Pancreas (tissue), 10 donors: ENCODE data around the gene EIF2B2. TPM values are rescaled to one million over a fixed set of nuclear protein-coding genes. Genes with fewer than 3 reads are reported as not detected.
A peak's percentile ranks its signal among the peaks of the same experiment; 100 is the strongest.

ENCODE experiments used
- ATAC-seq, 4 donors: fragments of 200-7000 bp; cut with Tn5 transposase; one replicate each; pipeline versions ENCODE4 v1.8.0 to v1.9.1; 2020; ENCODE audit warnings: mild to moderate bottlenecking in 4 of 4, moderate library complexity in 4 of 4
- DNase-seq, 6 donors: peaks; one replicate each; pipeline ENCODE4 v3.0.0-alpha.2; 2020
- FAIRE-seq: peaks from 2 replicates; lab custom pipeline; 2012; peaks lifted over from hg19 to GRCh38; lab: Jason Lieb, UNC
- H3K27ac ChIP-seq, 4 donors: fragments of 200-600 bp; sonication (generic); 1 replicate in 3 of 4; 2 replicates in 1 of 4; pipeline versions ENCODE4 v1.5.0 to v1.8.0; 2020
- H3K27me3 ChIP-seq, 4 donors: fragments of 200-600 bp; one replicate each; pipeline ENCODE4 v1.8.0; 2021
- H3K36me3 ChIP-seq, 3 donors: fragments of 200-600 bp; sonication (generic) in 1 of 3; one replicate each; pipeline versions ENCODE4 v1.5.0 to v1.8.0; 2020 to 2021
- H3K4me1 ChIP-seq, 3 donors: fragments of 200-600 bp; one replicate each; pipeline ENCODE4 v1.8.0; 2021
- H3K4me3 ChIP-seq, 4 donors: fragments of 200-600 bp; sonication (generic) in 2 of 4; one replicate each; pipeline versions ENCODE4 v1.5.0 to v1.8.0; 2020 to 2021
- H3K9me3 ChIP-seq, 4 donors: fragments of 200-600 bp; one replicate each; pipeline ENCODE4 v1.8.0; 2021
- CTCF ChIP-seq, 4 donors: fragments of 200-600 bp; sonication (generic) in 3 of 4; IDR thresholded peaks; one replicate each; pipeline versions ENCODE4 v1.5.0 to v1.8.0; 2021; ENCODE audit warnings: antibody characterized with exemption in 4 of 4
- whole genome bisulfite sequencing, 2 donors: extraction: QIAGEN DNeasy Blood & Tissue Kit; methylation state at CpG; one replicate each; pipeline ENCODE4 v1.1.7; 2013; 5-methylcytosine and 5-hydroxymethylcytosine counted together
- intact Hi-C, 3 donors: fragments of 100-400 bp; cut with DNase I; formaldehyde crosslinking; loops; one replicate each; pipeline versions ENCODE4 v1.11.1 to v1.14.2; 2022
- polyA plus RNA-seq, 2 donors: library from polyadenylated mRNA; stranded (reverse); fragments of 200-250 nt; gene quantifications; one replicate each; pipeline ENCODE4 v1.2.3, GENCODE V29; 2013
- total RNA-seq, 6 donors: library from RNA; stranded (reverse); fragmentation: NEBNext Ultra II Directional in 4 of 6; extraction: Animal tissue kit (Norgen Biotek cat#: 25700) in 4 of 6; gene quantifications; one replicate each; pipeline versions ENCODE4 v1.2.1 to v1.2.4, GENCODE V29; 2021 to 2023
- donor health status: healthy with polysubstance abuse.
- donor health status: DM: no; HTN: no; CAD: no; lungs with moderate emphysema.
- donor health status: DM: no; HTN: no; CAD: no.
- donor health status: control.
- donor health status: control.
- donor health status: Bipolar disorder and iron deficiency.
- donor health status: DM: yes; HTN: yes; CAD: no.
- donor health status: DM: no; HTN: no; CAD: no.
- donor health status: DM: no; HTN: no; CAD: no.
- donor health status: DM: yes; HTN: yes; CAD: no.

Gene EIF2B2
- total and polyA plus RNA-seq, 8 donors: 11.2 to 22.1 (median 16.6) TPM

GRCh38 chr14:75046899-75047298 lies 44.2 kb downstream of the EIF2B2 start:
- 88 to 92% methylated on average over 3 of the region's 3 CpGs for WGBS, 2 donors
- no peak for DNase-seq
- H3K27me3 ChIP-seq: no peaks in the 10 kb centered on the region
- H3K4me1 ChIP-seq: peaks cover 9 to 29% (median 15%) of the 10 kb centered on the region in 3 donors
- no peak for ATAC-seq
- no peak overlapping the region for H3K27ac ChIP-seq
- no peak for FAIRE-seq
- intact Hi-C loops: no loop called here
- no peaks in the 10 kb centered on the region for H3K9me3 ChIP-seq
- H3K36me3 ChIP-seq: no peaks in the 10 kb centered on the region
- no peak for TF ChIP-seq CTCF (IDR thresholded peaks at IDR 0.05)
- no peak overlapping the region for H3K4me3 ChIP-seq

DNA sequence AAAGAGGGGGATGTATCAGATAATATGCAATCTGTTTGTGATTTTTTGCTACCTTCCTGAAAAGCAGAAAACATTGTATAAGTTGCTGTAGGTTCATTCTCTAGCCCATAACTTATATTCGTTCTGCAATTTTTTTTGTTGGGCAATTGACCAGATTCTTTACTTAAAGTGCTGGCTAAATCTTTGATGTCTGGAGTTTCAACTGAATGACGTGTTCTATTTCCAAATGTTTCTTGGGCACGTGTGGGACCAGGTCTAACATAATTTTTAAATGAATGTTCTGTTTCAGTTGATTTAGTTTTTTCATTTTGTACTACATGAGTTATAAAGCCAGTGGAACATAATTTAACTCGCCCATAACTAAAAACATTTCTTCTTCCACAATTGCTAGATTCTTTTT lies 44.8 kb downstream of the EIF2B2 start:
- ATAC-seq: no peak
- no peak overlapping the region for H3K4me3 ChIP-seq
- WGBS, 2 donors: 91 to 93% methylated on average over 4 of the region's 4 CpGs

GRCh38 chr14:75048101-75048500 lies 45.4 kb downstream of the EIF2B2 start:
- Histone ChIP-seq H3K4me3 (no peak overlapping the region), H3K27me3 (no peaks in the 10 kb centered on the region), H3K27ac (no peak overlapping the region), H3K4me1 (peaks cover 3 to 17% (median 8%) of the 10 kb centered on the region in 3 donors), H3K36me3 (no peaks in the 10 kb centered on the region), H3K9me3 (no peaks in the 10 kb centered on the region)
- ATAC-seq: no peak
- no peak for TF ChIP-seq CTCF (IDR thresholded peaks at IDR 0.05)
- intact Hi-C loops: no loop called here
- DNase-seq: no peak
- FAIRE-seq: no peak
- 83 to 84% methylated on average over 2 of the region's 2 CpGs for WGBS, 2 donors

More for the DNA sequence above, 44.8 kb downstream of the EIF2B2 start:
- H3K27ac ChIP-seq: no peak overlapping the region
- no peaks in the 10 kb centered on the region for H3K27me3 ChIP-seq
- H3K36me3 ChIP-seq: no peaks in the 10 kb centered on the region
- no peak for TF ChIP-seq CTCF (IDR thresholded peaks at IDR 0.05)
- H3K4me1 ChIP-seq: peaks cover 3 to 23% (median 9%) of the 10 kb centered on the region in 3 donors
- no peaks in the 10 kb centered on the region for H3K9me3 ChIP-seq
- no peak for DNase-seq
- FAIRE-seq: no peak
- intact Hi-C loops: no loop called here

DNA sequence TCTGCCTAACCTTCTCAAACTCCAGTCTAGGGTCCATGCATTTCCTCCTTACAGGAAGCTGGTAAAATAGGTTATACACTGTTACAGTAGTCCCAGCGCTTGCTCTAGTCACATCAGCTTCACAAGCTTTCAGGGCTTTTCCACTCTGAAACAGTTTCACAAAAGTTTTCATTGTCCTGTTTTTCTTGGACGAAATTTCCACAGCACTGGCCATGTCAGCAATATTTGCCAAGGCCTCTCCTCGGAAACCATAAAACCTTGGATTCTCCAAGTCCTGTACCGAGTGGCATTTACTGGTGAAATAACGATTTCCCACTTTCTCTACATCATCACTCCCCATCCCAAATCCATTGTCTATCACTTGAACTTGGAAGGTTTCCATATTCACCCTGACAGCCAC lies 46.4 kb downstream of the EIF2B2 start:
- no peak for TF ChIP-seq CTCF (IDR thresholded peaks at IDR 0.05)
- FAIRE-seq (no peak), ATAC-seq (no peak), DNase-seq (no peak)
- H3K4me1 ChIP-seq: peaks cover 3 to 16% (median 8%) of the 10 kb centered on the region in 3 donors
- H3K27me3 ChIP-seq: no peaks in the 10 kb centered on the region
- no peak overlapping the region for H3K27ac ChIP-seq
- H3K36me3 ChIP-seq: no peaks in the 10 kb centered on the region
- H3K4me3 ChIP-seq: no peak overlapping the region
- intact Hi-C loops: no loop called here
- WGBS, 2 donors: 74 to 86% methylated on average over 5 of the region's 5 CpGs
- H3K9me3 ChIP-seq: no peaks in the 10 kb centered on the region

DNA sequence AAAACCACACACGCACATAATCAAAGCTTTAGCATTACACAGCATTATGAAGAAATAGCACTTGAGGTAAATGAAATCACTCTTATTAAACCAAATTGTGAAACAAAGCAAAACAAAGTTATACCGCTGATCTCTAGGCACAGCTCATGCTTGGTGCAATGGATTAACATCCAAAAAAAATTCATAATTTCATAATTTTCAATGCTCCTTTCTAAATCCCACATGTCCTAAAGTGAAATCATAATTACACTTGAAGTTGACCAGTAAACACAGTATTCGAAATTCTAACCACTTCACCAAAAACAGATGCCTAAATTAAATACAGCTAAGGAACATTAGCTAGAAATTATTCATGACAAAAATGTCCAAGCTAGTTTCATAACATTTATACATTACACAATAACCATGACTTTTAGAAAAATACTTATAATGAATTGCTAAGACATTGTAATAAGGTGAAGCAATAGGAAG lies 47.0 kb downstream of the EIF2B2 start:
- Histone ChIP-seq H3K9me3 (no peaks in the 10 kb centered on the region), H3K27me3 (no peaks in the 10 kb centered on the region), H3K4me3 (peak overlapping the region in 1 of 4 donors; percentile 64), H3K36me3 (no peaks in the 10 kb centered on the region), H3K27ac (no peak overlapping the region), H3K4me1 (peaks cover 1 to 13% (median 8%) of the 10 kb centered on the region in 3 donors)
- no peak for TF ChIP-seq CTCF (IDR thresholded peaks at IDR 0.05)
- FAIRE-seq: peak; percentile 29
- intact Hi-C loops: no loop called here
- WGBS, 2 donors: 83 to 91% methylated on average over 3 of the region's 3 CpGs
- no peak for ATAC-seq
- DNase-seq: no peak
